Body of pancreas (tissue), 4 donors: ENCODE data around the gene SPDYE1.
"Not testable (repeated sequence)": the region's sequence is repeated elsewhere in the genome, so short reads cannot be mapped to it uniquely, and the experiment has no call there.

Experiments used
- CTCF ChIP-seq, 7 experiments: fragments of 450-650 bp in 4 of 7; fragments of 200-600 bp in 3 of 7; sonication (generic) in 3 of 7; IDR thresholded peaks; one replicate each; pipeline ENCODE4 v1.5.1; 2016 to 2019; ENCODE audit warnings: antibody characterized with exemption in 7 of 7
- POLR2A ChIP-seq, 3 donors: fragments of 450-650 bp; IDR thresholded peaks; one replicate each; pipeline ENCODE4 v1.6.1; 2016; ENCODE audit warnings: antibody characterized with exemption in 3 of 3, mild to moderate bottlenecking in 2 of 3

GRCh38 chr7:43978102-43978501 lies 19.6 kb upstream of the SPDYE1 start:
- TF ChIP-seq POLR2A, CTCF (IDR thresholded peaks at IDR 0.05): not testable (repeated sequence)
